GM13977 (cell line): ENCODE measurements around the gene CYGB.

Experiments used
- DNase-seq: peaks from one replicate; pipeline ENCODE4 v3.0.0; 2012; ENCODE audit warnings: low spot score
- CTCF ChIP-seq: IDR thresholded peaks from 2 replicates; pipeline ENCODE4 v1.5.1; 2012; ENCODE audit warnings: mild to moderate bottlenecking, control low read depth; ENCODE audit not compliant: insufficient read depth; ENCODE audit errors: extremely low read depth, missing control alignments
- in situ Hi-C: fragments of 300-500 bp; cut with MboI; formaldehyde crosslinking; loops from one replicate; pipeline ENCODE4 v1.12.0; 2022; ENCODE audit warnings: low sequenced_read_pairs, low pct_unique_long_range_greater_than_20kb, mixed read lengths, inconsistent platforms; ENCODE audit not compliant: unreplicated experiment

The CYGB gene

GRCh38 chr17:76478730-76479514 is 58.6 kb downstream of the CYGB start:
- DNase-seq = no peak
- in situ Hi-C loops = no loop called here
- TF ChIP-seq CTCF = no peak

- TF ChIP-seq CTCF = no peak
- no peak for DNase-seq
- in situ Hi-C loops = no loop called here
These were observed 59.4 kb downstream of the CYGB start for GRCh38 chr17:76478097-76478496.

GRCh38 chr17:76477576-76477975 is 59.9 kb downstream of the CYGB start:
- in situ Hi-C loops = no loop called here
- no peak for DNase-seq
- TF ChIP-seq CTCF = no peak
